ENCODE measurements around the gene FOXJ1.

- TF ChIP-seq GATA2 (IDR thresholded peaks at IDR 0.05; ENCODE audit: low read depth, low read length), result no peak
- no peak for TF ChIP-seq GATA3 (IDR thresholded peaks at IDR 0.05; ENCODE audit: low read depth, low read length)
These were observed 29.1 kb downstream of the FOXJ1 start for GRCh38 chr17:76111956-76112355.

Data from SH-SY5Y (cell line).